NCI-H187 (cell line): ENCODE measurements around the gene MFSD6.

Experiments
- DNase-seq, 2 experiments: peaks; one replicate each; lab custom pipeline; 2025; lab: John Stamatoyannopoulos, UW

MFSD6 gene

GRCh38 chr2:190440113-190440512 lies 32.0 kb downstream of the MFSD6 start:
- no peak for DNase-seq

GRCh38 chr2:190441564-190441963 lies 33.4 kb downstream of the MFSD6 start:
- no peak for DNase-seq

DNA sequence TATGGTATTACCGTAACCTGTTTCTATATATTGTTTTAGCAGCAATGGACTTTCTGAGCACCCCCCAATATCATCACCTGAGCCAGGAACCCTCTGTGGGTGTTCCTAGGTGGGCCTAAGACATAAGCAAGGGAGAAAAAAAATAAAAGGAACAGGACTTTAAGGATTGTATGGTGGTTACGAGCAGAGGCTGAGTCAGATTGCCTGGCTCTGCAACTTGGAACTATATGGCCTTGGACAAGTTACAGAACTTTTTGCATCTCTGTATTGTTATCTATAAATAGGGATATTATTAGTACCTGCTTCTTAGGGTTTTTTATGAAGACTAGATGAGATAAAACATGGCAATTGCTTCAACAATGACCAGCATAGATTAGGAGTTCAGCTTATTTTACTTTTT lies 34.9 kb downstream of the MFSD6 start:
- no peak for DNase-seq

DNA sequence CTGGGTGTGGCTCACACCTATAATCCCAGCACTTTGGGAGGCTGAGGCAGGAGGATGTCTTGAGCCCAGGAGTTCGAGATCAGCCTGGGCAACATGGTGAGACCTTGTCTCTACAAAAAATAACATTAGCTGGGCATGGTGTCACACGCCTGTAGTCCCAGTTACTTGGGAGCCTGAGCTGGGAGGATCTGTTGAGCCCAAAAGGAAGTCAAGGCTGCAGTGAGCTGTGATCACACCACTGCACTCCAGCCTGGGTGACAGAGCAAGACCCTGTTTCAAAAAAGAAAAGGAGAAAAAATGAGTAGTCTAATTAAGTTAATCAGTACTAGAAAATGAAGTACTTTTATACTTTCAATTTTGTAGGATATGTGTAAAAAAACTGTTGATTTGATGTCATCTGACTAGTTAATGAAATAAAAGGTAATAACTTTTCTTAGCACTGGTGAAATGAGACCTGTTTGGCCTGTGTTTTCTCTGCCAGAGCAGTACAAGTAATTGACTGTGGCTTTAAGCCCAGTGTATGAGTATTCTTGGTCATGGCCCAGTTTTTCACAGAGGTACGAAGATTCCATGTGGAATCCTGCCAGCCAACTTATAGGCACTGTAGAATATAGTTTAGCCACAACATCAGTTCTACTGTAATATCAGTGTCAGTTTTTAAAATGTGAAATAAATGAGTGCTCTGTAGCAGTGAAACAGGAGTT lies 35.8 kb downstream of the MFSD6 start:
- no peak for DNase-seq

DNA sequence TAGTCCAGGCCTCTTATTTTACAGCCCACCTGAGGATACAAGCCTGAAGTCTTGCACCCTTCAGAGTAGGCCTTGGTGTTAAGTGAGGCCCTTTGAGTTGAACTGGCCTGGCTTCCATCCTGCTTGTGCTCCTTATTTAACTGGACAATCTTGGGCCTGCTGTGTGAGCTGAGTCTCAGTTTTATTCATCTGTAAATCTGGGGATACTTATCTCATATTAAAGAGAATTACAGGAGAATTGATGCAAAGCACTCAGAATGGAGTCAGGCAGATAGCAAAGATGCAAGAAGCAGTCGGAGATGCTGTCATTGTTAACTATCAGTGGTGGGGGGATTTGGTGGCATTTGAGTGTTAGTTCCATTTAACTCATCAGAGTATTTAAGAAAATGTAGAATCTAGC lies 36.8 kb downstream of the MFSD6 start:
- no peak for DNase-seq

DNA sequence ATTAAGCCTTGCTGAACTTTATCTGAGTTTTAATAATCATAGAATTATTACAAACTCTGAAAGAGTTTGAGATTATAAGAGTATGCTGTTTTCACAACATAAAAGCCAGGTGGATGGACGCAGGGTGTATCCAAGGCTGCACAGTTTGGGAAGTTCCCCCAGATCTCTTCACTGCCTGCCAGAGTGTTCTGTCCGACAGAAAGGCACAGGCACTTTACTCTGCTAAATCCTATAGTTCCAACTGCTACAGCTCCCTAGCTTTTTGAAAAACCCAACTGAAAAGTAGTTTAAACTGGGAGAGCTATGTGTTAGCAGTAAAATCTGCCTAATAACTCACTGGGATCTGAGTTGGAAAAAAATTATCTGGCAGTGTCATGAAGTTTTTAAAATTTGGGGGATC lies 38.0 kb downstream of the MFSD6 start:
- DNase-seq: no peak

DNA sequence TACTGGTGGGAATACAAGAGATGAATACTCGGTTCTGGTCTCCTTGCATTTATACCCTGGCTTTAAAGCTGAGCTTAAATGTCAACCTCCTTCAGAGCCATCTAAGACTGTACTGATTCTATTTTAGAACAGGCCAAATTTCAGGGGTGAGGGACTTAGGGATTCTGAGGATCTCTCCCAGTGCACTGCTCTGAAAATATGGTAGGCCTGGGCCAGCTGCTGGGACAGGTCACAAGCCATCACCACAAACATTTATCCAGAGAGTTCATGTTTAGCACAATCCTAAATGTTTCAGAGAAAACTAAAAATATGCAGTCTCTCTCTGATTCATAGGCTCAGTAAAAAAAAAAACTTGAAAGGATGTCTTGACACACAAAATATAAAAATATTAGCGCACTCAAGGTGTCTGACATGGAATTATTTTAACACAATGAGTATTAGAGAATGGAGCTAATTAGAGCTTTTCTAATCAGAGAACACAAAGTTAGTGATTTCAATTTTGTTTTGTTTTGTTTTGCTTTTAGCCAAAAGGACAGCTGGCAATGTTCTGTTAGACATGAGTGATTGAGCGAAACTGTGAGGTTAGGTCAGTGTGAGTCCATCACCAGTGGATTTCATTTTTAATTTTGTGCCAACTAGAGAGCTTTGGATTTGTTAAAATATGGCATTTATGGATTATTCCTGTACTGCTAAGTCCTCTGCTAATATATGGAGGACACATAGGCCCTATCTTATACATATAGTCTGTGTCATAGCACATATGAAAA lies 38.8 kb downstream of the MFSD6 start:
- DNase-seq: no peak

GRCh38 chr2:190447766-190448165 lies 39.6 kb downstream of the MFSD6 start:
- DNase-seq: no peak

- DNase-seq: no peak
Measured at GRCh38 chr2:190449925-190450324, 41.8 kb downstream of the MFSD6 start.

- DNase-seq: no peak
Measured at GRCh38 chr2:190450363-190450762, 42.2 kb downstream of the MFSD6 start.

GRCh38 chr2:190451561-190452176 lies 43.5 kb downstream of the MFSD6 start:
- DNase-seq: no peak

DNA sequence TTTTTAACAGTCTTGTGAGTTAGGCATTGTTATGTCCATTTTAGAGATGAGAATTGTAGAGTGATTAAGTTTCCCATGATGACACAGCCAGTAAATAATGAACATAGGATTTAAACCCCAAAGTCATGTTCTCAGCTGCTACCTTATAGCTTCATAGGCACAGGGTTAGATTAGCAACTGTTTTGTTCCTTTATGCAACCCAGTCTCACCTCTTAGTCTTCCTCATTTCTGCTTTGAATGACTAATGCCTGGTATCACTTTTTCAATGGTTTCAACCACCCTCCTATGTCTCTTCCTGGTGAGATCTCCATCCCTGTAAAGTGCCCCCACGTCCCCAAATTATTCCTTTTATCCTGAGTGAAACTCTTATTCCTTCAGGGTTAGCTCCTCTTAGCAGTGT lies 44.3 kb downstream of the MFSD6 start:
- no peak for DNase-seq

GRCh38 chr2:190454795-190455194 lies 46.6 kb downstream of the MFSD6 start:
- no peak for DNase-seq

GRCh38 chr2:190455358-190456095 lies 47.4 kb downstream of the MFSD6 start:
- no peak for DNase-seq

DNA sequence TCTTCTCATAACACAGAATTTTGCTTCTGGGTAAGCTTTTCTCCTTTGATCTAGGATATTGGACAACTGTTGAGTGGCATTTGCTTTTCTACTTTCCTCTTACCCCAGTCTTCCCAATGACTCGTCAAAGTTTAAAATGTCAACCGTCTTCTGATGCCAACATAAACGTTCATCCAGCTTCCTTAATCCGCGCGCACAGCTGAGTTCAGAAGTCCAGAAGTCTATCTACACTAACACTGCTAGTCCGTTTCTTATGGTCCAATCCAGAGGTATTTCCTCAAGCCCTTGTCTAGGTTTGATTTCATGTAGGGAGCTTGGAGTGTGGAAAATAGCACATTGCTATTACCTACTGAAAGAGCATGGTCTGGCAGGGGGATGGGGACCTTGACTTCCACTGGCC lies 48.7 kb downstream of the MFSD6 start:
- DNase-seq: no peak

DNA sequence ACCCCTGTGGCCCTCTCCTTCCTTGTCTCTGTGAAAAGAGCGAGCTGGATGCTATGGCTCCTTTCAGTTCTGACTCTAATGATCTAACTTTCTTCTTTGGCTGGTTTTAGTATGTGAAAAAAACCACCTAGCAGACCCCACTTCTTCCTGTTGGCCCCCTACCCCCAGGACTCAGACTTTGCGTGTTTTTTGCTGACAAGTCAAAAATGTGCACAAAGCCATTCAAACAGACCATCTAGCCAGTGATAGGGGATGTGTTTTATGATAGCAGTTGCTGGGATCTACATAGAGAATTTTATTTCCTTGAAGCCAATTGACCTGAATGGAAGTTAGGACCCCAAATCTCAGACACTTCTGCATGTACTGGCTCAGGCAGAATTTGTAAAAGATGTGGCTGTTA lies 49.1 kb downstream of the MFSD6 start:
- no peak for DNase-seq

DNA sequence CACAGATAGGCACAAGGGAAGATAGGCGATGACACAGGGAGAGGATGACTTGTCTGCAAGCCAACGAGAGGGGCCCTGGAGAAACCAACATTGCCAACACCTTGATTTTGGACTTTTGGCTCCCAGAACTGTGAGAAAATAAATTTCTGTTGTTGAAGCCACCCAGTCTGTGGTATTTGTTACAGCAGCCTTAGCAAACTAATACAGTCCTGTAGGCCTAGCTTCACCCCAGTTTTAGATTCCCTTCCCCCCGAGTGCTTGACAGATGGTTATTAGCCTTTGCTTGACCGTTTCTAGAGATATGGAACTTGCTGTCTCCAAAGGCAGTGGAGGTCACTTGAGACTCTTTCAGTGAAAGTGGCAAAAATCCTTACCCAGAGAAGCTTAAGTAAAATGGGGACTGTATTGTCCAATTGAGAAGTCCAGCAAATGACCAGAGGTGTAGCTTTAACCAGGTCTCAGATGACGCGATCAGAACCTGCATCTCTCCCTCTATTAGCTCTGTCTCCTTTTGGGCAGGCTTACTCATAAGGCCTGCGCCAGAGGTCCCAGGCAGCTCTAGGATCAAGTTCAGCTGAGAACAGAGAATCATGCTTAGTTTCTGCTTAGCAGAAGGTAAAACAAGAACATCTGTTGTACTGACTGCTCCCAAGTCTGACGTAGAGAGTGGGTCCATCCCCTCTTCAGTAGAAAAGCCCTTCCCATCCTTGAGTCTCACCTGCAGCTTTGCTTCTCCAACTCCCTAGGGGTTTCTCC lies 50.4 kb downstream of the MFSD6 start:
- no peak for DNase-seq

- no peak for DNase-seq
Measured at GRCh38 chr2:190459881-190460280, 51.7 kb downstream of the MFSD6 start.

DNA sequence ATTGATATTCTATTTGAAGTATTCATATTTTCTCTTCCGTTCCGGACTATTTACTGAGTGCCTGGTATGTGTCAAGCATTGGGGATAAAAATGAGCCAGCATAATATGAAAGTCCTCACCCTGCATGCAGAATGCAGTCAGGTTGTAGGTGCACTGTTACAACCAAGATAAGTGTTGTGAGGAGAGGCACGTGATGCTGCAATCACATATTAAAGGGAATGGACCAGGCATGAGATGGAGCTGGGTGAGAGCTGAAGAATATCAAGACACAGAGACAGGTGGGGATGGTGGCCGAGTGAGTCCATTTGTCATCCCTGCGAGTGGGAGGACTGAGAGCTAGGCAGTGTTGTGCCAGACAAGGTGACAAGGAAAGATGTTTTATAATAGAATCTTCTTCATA lies 52.3 kb downstream of the MFSD6 start:
- no peak for DNase-seq

DNA sequence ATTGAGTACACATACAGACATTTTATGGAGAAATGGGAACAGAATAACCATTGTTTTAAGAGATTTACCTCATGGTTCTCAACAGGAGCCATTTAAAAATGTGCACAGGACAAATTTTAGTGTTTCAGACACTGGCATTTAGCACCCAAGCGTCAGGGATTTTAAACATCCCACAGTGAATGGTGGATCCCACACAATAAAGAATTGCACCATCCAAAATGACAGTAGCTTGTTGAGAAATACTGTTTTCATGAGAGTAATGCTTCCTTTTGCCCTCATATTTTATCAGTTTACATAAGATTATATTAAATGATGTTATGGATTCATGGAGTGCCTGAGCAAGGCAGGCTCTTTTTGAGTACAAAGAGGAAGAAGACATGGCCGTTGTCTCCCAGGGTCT lies 54.0 kb downstream of the MFSD6 start:
- DNase-seq: no peak

GRCh38 chr2:190462611-190463010 lies 54.5 kb downstream of the MFSD6 start:
- DNase-seq: no peak

GRCh38 chr2:190465060-190465459 lies 56.9 kb downstream of the MFSD6 start:
- no peak for DNase-seq
